Glutamatergic neuron (in vitro differentiated cells): ENCODE measurements around the gene MAP3K15. TPM values are rescaled to one million over a fixed set of nuclear protein-coding genes. Genes with fewer than 3 reads are reported as not detected.

Experiments
- DNase-seq: peaks from one replicate; pipeline ENCODE4 v3.0.0; 2022
- H3K27ac Mint-ChIP-seq: one replicate; pipeline ENCODE4 v1.8.0; 2020; ENCODE audit warnings: mild to moderate bottlenecking, mixed read lengths, inconsistent platforms; ENCODE audit not compliant: unreplicated experiment
- H3K27me3 Mint-ChIP-seq: one replicate; pipeline ENCODE4 v1.8.0; 2020; ENCODE audit warnings: mild to moderate bottlenecking, moderate library complexity, mixed read lengths, inconsistent platforms; ENCODE audit not compliant: unreplicated experiment
- H3K36me3 Mint-ChIP-seq: one replicate; pipeline ENCODE4 v1.8.0; 2020; ENCODE audit warnings: mild to moderate bottlenecking, mixed read lengths, inconsistent platforms; ENCODE audit not compliant: unreplicated experiment
- H3K4me1 Mint-ChIP-seq: one replicate; pipeline ENCODE4 v1.8.0; 2020; ENCODE audit warnings: mild to moderate bottlenecking, low read depth, mixed read lengths, inconsistent platforms; ENCODE audit not compliant: unreplicated experiment
- H3K4me3 Mint-ChIP-seq: one replicate; pipeline ENCODE4 v1.8.0; 2020; ENCODE audit warnings: mild to moderate bottlenecking, mixed read lengths, inconsistent platforms; ENCODE audit not compliant: unreplicated experiment
- H3K9me3 Mint-ChIP-seq: one replicate; pipeline ENCODE4 v1.8.0; 2020; ENCODE audit warnings: mild to moderate bottlenecking, moderate library complexity, mixed read lengths, inconsistent platforms; ENCODE audit not compliant: unreplicated experiment
- total RNA-seq: library from RNA; stranded (reverse); fragmentation: NEBNext Ultra II Directional; extraction: Animal tissue kit (Norgen Biotek cat#: 25700); gene quantifications from one replicate; pipeline ENCODE4 v1.2.1, GENCODE V29; 2021; ENCODE audit not compliant: unreplicated experiment
- TF ChIP-seq, protein P1 (sequence below): fragments of 200-600 bp; sonication (generic); IDR thresholded peaks from one replicate; pipeline ENCODE4 v1.5.0; 2021; ENCODE audit not compliant: partially characterized antibody, unreplicated experiment

Gene MAP3K15
- total RNA-seq, 1 donor from 2014 or later = 0.37 TPM

- Mint-ChIP-seq H3K4me3 (no peak overlapping the region), H3K27me3 (no peaks in the 10 kb centered on the region), H3K36me3 (no peaks in the 10 kb centered on the region), H3K9me3 (no peaks in the 10 kb centered on the region), H3K27ac (no peak overlapping the region), H3K4me1 (peaks cover 2% of the 10 kb centered on the region)
- DNase-seq = no peak
- TF ChIP-seq, protein P1, sequence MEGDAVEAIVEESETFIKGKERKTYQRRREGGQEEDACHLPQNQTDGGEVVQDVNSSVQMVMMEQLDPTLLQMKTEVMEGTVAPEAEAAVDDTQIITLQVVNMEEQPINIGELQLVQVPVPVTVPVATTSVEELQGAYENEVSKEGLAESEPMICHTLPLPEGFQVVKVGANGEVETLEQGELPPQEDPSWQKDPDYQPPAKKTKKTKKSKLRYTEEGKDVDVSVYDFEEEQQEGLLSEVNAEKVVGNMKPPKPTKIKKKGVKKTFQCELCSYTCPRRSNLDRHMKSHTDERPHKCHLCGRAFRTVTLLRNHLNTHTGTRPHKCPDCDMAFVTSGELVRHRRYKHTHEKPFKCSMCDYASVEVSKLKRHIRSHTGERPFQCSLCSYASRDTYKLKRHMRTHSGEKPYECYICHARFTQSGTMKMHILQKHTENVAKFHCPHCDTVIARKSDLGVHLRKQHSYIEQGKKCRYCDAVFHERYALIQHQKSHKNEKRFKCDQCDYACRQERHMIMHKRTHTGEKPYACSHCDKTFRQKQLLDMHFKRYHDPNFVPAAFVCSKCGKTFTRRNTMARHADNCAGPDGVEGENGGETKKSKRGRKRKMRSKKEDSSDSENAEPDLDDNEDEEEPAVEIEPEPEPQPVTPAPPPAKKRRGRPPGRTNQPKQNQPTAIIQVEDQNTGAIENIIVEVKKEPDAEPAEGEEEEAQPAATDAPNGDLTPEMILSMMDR = no peak
These were observed 39.5 kb upstream of the MAP3K15 start for GRCh38 chrX:19554786-19555185.

DNA sequence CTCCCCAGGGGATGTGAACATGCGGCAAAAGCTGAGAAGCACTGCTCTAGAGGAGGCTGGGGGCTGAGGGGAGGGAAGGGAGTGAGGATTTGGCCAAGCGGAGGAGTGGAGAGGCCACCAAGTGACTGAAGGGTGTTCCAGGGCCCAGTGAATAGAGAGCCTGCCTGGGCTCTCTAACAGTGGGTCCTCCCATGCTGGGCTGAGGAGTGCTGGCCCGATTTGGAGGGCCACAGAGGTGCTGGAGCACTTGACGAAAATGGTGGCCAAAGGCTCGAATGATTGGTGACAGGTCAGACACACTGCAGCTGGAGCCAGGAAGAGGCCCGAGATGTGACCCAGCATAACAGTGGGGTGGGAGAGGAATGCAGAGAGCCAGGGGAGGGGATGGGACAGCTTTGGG, 37.5 kb upstream of the MAP3K15 start:
- Mint-ChIP-seq H3K27ac (no peak overlapping the region), H3K36me3 (no peaks in the 10 kb centered on the region), H3K9me3 (no peaks in the 10 kb centered on the region), H3K27me3 (no peaks in the 10 kb centered on the region), H3K4me1 (peaks cover 2% of the 10 kb centered on the region), H3K4me3 (no peak overlapping the region)
- TF ChIP-seq, protein P1 = no peak
- no peak for DNase-seq

- Mint-ChIP-seq H3K36me3 (no peaks in the 10 kb centered on the region), H3K9me3 (no peaks in the 10 kb centered on the region), H3K27me3 (no peaks in the 10 kb centered on the region), H3K4me1 (peaks cover 2% of the 10 kb centered on the region), H3K27ac (no peak overlapping the region), H3K4me3 (no peak overlapping the region)
- DNase-seq = no peak
- TF ChIP-seq, protein P1 = no peak
These were observed 34.5 kb upstream of the MAP3K15 start for GRCh38 chrX:19549838-19550237.

DNA sequence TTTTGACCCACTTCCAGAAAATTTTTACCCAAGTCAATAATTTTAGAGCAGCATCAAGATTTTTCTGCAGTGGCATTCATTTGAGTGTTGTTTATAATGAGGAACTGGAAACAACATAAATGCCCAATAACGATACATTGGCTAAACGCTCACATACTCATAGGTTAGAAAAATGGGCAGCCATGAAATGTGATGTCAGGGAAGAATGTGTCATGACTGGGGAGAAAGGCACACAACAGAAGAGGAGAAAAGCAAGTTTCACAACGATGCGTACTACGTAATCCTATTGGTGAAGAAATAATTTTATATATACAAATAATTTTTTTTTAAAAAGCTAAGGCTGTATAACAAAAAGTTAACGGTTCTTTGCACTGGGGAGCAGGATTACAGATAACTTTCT, 33.6 kb upstream of the MAP3K15 start:
- H3K36me3 Mint-ChIP-seq = no peaks in the 10 kb centered on the region
- H3K4me1 Mint-ChIP-seq = peaks cover 2% of the 10 kb centered on the region
- H3K27me3 Mint-ChIP-seq = no peaks in the 10 kb centered on the region
- H3K4me3 Mint-ChIP-seq = no peak overlapping the region
- H3K27ac Mint-ChIP-seq = no peak overlapping the region
- no peaks in the 10 kb centered on the region for H3K9me3 Mint-ChIP-seq
- DNase-seq = no peak
- TF ChIP-seq, protein P1 = no peak

GRCh38 chrX:19548279-19548678, 33.0 kb upstream of the MAP3K15 start:
- no peaks in the 10 kb centered on the region for H3K36me3 Mint-ChIP-seq
- no peak overlapping the region for H3K4me3 Mint-ChIP-seq
- peaks cover 2% of the 10 kb centered on the region for H3K4me1 Mint-ChIP-seq
- no peaks in the 10 kb centered on the region for H3K9me3 Mint-ChIP-seq
- H3K27ac Mint-ChIP-seq = no peak overlapping the region
- DNase-seq = no peak
- TF ChIP-seq, protein P1 = no peak
- no peaks in the 10 kb centered on the region for H3K27me3 Mint-ChIP-seq
